Stimulated activated naive CD8-positive, alpha-beta T cell treated with anti-CD3 and anti-CD28 coated beads, Interleukin-15, amount 100 ng/mL, for 72 hours (primary cell): ENCODE data around the gene HNRNPU.

ENCODE experiments used
- ATAC-seq: fragments of 150-1000 bp; cut with Tn5 transposase; 2 replicates; pipeline ENCODE4 v1.10.0; 2021; ENCODE audit warnings: mild to moderate bottlenecking, moderate library complexity
- DNase-seq, 2 donors: peaks; one replicate each; pipeline ENCODE4 v3.0.0; 2021 to 2022
- H3K27ac Mint-ChIP-seq, 2 donors: one replicate each; pipeline ENCODE4 v1.8.0; 2022; ENCODE audit warnings: mild to moderate bottlenecking in 2 of 2, mixed read lengths in 2 of 2, moderate library complexity in 2 of 2
- H3K27me3 Mint-ChIP-seq: one replicate; pipeline ENCODE4 v1.8.0; 2022; ENCODE audit warnings: mixed read lengths
- H3K4me1 Mint-ChIP-seq: one replicate; pipeline ENCODE4 v1.8.0; 2022; ENCODE audit warnings: mild to moderate bottlenecking, mixed read lengths
- H3K4me3 Mint-ChIP-seq, 2 donors: one replicate each; pipeline ENCODE4 v1.8.0; 2022; ENCODE audit warnings: mild to moderate bottlenecking in 2 of 2, mixed read lengths in 2 of 2, moderate library complexity in 1 of 2
- H3K9me3 Mint-ChIP-seq, 2 donors: one replicate each; pipeline ENCODE4 v1.8.0; 2022; ENCODE audit warnings: mixed read lengths in 2 of 2

The HNRNPU gene

GRCh38 chr1:244852694-244853093, 11.6 kb downstream of the HNRNPU start:
- ATAC-seq: no peak
- Mint-ChIP-seq H3K4me1 (peaks cover 71% of the 10 kb centered on the region), H3K27ac (no peak overlapping the region), H3K27me3 (no peaks in the 10 kb centered on the region), H3K9me3 (no peaks in the 10 kb centered on the region), H3K4me3 (no peak overlapping the region)
- no peak for DNase-seq

DNA sequence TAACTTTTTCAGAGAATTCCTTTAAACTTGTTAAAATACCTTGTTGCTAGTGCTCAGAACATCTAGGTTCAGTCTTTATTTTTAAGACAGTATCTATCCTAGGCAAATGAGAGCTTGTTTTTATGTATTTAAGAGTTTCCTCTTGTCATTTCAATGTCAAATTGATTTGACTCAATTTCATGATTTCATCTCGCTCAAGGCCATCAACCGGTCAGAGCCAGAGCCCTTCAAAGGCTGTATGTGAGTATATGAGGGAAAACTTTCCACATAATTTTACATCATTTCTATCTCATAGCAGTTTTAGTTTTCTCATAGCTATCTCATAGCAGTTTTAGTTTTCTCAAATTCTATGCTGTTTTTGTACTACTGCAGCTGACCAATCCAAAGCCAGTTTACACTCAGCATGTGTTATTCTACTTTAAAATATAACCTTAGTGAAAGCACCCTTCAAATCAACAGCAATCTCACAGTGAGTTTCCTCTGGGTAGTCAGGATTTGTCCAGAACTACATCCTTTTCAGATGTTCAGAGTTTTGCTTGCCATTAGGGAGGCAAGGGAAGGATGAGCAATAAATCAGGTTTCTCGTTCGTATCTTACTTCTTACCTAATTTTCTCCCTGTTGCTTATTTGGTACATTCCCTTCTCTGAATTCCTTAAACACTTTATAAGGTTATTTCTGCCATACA, 12.7 kb downstream of the HNRNPU start:
- no peak for ATAC-seq
- Mint-ChIP-seq H3K4me1 (peaks cover 64% of the 10 kb centered on the region), H3K27me3 (no peaks in the 10 kb centered on the region), H3K4me3 (no peak overlapping the region), H3K9me3 (no peaks in the 10 kb centered on the region), H3K27ac (no peak overlapping the region)
- no peak for DNase-seq

DNA sequence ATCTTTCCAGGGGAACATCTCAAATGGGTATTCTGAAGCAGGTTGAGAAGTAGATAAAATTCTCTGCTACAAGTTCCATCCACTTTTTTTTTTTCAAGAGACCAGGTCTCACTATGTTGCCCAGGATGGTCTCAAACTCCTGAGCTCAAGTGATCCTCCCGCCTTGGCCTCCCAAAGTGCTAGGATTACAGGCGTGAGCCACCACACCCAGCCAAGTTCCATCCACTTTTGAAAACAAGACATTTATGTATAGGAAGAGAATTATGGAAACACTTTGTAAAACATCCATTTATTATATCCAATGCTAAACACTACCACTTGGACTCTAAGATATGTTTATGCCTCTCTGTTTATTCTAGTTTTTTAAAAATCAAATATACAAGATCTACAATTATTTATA, 13.4 kb downstream of the HNRNPU start:
- DNase-seq (no peak), ATAC-seq (no peak)
- Mint-ChIP-seq H3K27ac (no peak overlapping the region), H3K4me1 (peaks cover 64% of the 10 kb centered on the region), H3K9me3 (no peaks in the 10 kb centered on the region), H3K27me3 (no peaks in the 10 kb centered on the region), H3K4me3 (no peak overlapping the region)

DNA sequence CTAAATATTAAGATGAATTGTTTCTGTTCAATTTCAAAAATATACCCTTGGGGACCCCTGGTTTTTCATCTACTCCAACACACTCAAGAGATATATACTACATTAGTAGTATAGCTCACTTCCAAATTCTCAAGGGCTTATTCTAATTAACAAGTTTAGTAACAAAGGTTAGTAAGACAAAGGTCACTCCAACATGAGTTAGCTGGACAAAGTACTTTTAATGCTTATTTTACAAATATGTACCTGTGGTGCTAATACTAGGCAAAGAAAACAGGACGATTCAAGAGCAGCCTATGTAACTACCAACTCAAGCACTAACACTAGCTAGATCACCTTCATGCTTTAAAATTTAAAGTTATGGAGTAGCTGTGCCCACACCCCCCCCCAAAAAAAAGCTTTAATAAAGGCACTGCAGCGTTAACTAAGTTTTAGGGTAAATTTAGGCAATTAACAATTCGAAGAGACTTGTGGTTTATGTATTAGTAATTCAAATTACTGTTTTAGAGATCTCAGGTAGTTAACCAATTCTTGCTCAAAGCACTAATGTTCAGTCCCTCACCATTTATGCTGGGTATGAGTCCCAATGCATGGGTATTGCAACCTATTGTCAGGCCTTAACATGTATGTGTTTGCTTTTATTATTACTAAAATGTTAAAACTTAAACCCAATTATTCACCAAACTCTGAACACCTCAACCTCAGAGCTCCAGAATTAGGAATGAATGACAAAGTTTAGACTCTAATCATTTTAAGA, 14.1 kb downstream of the HNRNPU start:
- Mint-ChIP-seq H3K4me3 (no peak overlapping the region), H3K27ac (no peak overlapping the region), H3K9me3 (no peaks in the 10 kb centered on the region), H3K4me1 (peaks cover 64% of the 10 kb centered on the region), H3K27me3 (no peaks in the 10 kb centered on the region)
- ATAC-seq (no peak), DNase-seq (no peak)

GRCh38 chr1:244849189-244849866, 15.0 kb downstream of the HNRNPU start:
- peak overlapping the region in 1 of 2 donors; percentile 46 for H3K27ac Mint-ChIP-seq
- peak; percentile 20 for ATAC-seq
- peaks cover 64% of the 10 kb centered on the region for H3K4me1 Mint-ChIP-seq
- H3K9me3 Mint-ChIP-seq: no peaks in the 10 kb centered on the region
- no peak overlapping the region for H3K4me3 Mint-ChIP-seq
- no peaks in the 10 kb centered on the region for H3K27me3 Mint-ChIP-seq
- DNase-seq: no peak

GRCh38 chr1:244846653-244847052, 17.7 kb downstream of the HNRNPU start:
- DNase-seq (no peak), ATAC-seq (no peak)
- no peaks in the 10 kb centered on the region for H3K27me3 Mint-ChIP-seq
- peaks cover 50% of the 10 kb centered on the region for H3K4me1 Mint-ChIP-seq
- peak overlapping the region; percentile 19 to 31 for H3K27ac Mint-ChIP-seq
- H3K9me3 Mint-ChIP-seq: no peaks in the 10 kb centered on the region
- no peak overlapping the region for H3K4me3 Mint-ChIP-seq

DNA sequence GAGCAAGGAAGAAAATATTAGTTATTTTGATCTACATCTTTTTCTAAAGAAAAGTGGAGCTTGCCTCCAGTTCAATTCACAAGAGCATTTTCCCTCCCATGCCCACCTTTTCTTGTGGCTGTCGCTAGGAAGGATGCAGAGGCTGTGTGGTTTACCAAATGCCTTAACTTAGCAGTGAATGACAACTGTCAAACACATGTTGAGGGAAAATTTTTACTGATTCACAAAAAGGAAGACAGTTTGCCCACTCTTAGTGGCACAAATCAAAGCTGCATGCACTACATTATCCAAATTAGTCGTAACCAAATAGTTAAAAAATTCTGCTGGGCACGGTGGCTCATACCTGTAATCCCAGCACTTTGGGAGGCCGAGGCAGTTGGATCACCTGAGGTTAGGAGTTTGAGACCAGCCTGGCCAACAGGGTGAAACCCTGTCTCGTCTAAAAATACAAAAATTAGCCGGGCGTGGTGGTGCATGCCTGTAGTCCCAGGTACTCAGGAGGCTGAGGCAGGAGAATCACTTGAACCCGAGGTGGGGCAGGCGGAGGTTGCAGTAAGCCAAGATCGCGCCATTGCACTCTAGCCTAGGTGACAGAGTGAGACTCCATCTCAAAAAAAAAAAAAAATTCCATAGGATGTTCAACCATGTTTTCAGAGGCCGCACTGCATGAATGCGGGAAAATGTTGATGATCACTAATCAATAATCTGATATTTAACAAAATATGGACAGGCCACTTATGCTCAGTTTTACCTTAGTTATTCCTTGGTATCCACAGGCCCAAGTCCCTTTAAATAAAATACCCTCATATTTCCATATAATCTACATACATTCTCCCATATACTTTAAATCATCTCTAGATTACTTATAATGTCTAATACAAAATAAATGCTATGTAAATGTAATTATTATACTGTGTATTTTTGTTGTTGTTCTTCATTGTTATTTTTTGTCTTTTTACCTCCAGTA, 19.9 kb downstream of the HNRNPU start:
- Mint-ChIP-seq H3K9me3 (no peaks in the 10 kb centered on the region), H3K4me1 (peaks cover 69% of the 10 kb centered on the region)

DNA sequence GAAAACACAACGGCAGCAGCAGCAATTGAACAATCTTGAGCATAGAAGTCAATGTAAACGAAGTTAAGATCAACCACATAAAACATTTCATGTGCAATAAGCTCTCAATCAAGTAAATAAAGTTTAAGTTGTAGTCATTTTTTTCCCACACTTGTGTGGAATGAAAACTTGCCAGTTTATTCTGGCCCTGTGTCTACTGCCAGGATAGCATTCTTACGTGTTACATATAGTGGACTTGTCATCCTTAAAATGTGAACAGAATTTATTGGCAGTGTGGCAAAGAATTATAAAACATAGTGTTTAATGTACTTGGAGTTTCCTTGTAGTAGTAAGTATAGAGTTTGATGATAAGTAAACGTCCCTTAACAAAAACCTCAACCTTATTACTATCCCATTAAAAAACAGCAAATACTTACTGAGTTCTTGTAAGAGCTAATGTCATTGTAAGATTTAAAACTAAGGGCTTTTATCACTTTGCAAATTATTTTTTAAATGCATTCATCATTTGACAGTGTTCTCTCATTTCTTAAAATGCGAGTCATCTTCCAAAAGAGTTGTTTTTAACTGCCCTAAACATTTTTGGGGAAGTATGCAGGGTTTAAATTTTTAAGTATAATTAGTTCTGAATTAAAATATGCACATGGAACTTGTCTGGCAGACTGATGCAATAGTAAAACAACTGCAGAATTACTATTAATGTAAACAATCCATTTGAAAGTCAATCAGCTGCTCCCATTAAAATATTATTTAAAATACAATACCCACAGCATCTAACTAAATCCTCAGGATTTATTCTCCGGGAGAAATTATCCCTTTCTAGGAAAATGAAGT, 21.0 kb downstream of the HNRNPU start:
- no peak overlapping the region for H3K4me3 Mint-ChIP-seq
- DNase-seq (no peak), ATAC-seq (no peak)
- H3K27ac Mint-ChIP-seq: peak overlapping the region; percentile 54 to 84
- peaks cover 71% of the 10 kb centered on the region for H3K4me1 Mint-ChIP-seq
- peaks cover 0 to 3% of the 10 kb centered on the region in 2 donors for H3K9me3 Mint-ChIP-seq
- no peaks in the 10 kb centered on the region for H3K27me3 Mint-ChIP-seq

More for the DNA sequence above, 19.9 kb downstream of the HNRNPU start:
- Mint-ChIP-seq H3K27ac (peak overlapping the region in 1 of 2 donors; percentile 74), H3K4me3 (no peak overlapping the region), H3K27me3 (no peaks in the 10 kb centered on the region)
- peak; percentile 43 for ATAC-seq
- no peak for DNase-seq

DNA sequence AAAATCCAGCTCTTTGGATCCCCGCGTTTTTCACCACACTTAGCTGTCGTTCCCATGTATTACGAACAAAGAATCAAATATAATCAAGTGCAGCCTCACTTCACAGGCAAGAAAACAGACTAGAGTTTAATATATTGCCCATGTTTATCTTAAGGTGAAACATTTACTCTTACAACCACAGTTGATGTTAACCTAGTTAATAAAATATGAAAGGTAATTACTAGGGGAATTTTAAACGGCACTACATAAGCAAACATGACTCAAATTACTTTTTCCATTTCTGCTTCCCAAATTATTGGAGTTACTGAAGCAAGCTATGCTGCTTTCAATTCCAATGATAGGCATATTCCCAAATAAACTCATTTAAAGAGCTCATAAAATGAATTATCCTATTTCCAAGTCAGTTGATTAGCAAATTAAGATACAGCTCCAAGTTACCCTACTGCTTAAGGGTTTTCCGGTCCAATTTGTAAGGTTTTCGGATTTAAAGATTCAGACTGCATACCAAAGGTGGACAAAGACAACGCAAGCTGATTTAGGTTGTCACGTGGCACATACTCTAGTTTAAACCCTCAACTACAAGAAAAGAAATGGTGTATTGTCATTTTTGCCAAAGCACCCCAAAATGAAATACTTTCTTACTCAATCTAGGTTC, 22.9 kb downstream of the HNRNPU start:
- Mint-ChIP-seq H3K9me3 (peaks cover 0 to 5% of the 10 kb centered on the region in 2 donors), H3K4me1 (peaks cover 69% of the 10 kb centered on the region), H3K4me3 (no peak overlapping the region), H3K27me3 (no peaks in the 10 kb centered on the region), H3K27ac (no peak overlapping the region)
- no peak for DNase-seq
- no peak for ATAC-seq

DNA sequence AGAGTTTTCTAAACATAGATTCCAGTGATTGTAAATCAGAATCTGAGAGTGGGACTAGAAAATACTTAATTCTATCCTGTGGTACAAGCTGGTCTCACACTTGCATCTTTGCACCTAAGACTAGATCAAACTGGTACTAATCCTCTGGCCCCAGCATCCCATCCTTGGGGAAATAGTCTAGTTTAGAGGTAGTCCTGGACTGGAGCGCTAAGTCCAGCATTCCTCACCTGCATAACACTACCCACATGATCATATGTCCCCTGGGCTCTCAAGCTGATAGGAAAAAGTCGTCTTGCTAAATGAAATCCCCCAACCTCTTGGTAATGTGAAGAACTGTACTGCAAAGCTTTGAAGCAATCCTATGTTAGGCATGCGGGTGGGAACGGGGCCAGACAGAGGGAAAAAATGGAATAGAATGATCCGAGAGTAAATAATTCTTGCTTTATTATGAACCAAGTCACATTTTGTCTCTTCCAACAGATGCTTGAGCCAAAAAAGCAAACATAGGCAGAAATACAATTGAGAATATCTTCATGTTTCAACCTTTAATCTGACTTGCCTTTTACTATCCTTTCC, 24.0 kb downstream of the HNRNPU start:
- H3K9me3 Mint-ChIP-seq: peaks cover 0 to 5% of the 10 kb centered on the region in 2 donors
- no peak overlapping the region for H3K27ac Mint-ChIP-seq
- H3K4me1 Mint-ChIP-seq: peaks cover 58% of the 10 kb centered on the region
- ATAC-seq: no peak
- DNase-seq: no peak
- no peaks in the 10 kb centered on the region for H3K27me3 Mint-ChIP-seq
- H3K4me3 Mint-ChIP-seq: no peak overlapping the region

DNA sequence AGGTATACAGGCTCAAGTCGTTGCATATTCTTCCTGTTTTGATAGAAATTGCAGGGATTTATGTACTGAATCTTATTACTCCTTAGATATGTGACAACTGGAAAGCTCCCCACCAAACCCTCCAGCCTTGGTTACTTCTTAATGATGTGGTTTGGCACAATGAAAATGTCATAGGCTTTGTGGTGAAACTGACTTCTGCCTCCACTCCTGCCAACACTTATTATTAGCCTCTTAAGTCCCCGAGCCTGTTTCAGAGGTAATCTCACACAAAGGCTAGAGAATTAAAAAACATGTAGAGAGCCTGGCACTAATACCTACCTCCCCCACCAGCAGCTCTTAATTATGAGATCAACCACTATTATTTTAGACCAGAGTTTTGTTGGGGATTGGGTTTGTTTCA, 24.7 kb downstream of the HNRNPU start:
- Mint-ChIP-seq H3K4me3 (no peak overlapping the region), H3K9me3 (peaks cover 0 to 5% of the 10 kb centered on the region in 2 donors), H3K4me1 (peaks cover 51% of the 10 kb centered on the region), H3K27ac (peak overlapping the region in 1 of 2 donors; percentile 70), H3K27me3 (no peaks in the 10 kb centered on the region)
- ATAC-seq (no peak), DNase-seq (no peak)

DNA sequence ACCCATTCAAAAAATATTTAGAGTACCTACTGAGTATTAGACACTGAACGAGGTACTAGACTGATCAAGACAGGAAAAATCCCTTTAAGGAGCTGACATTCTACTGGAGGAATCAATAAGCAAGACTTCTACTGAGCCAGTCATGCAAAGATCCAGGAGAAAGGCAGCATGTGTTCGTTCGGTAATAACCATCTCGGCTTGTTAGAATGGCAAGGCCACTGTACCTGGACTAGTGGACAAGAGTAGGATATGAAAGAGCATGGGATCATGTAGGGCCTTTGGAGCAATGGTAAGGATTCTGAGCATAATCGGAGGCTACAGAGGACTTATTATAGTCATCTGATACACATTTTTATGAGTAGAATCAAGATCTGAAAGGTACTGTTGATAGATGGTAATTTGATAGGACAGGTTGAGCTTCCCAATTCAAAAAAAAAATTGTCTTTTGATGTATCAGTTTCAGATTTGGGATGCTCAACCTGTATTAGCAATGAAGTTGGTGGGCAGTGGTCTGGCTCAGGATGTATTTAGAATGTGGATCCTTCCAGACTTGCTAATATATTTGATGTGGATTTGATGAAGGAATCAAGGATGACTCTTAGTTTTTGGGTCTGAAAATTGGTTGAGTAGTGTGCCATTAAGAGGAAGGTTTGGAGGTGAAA, 26.6 kb downstream of the HNRNPU start:
- peaks cover 55% of the 10 kb centered on the region for H3K4me1 Mint-ChIP-seq
- no peaks in the 10 kb centered on the region for H3K27me3 Mint-ChIP-seq
- H3K27ac Mint-ChIP-seq: peak overlapping the region in 1 of 2 donors; percentile 9
- DNase-seq: no peak
- H3K9me3 Mint-ChIP-seq: peaks cover 0 to 5% of the 10 kb centered on the region in 2 donors
- H3K4me3 Mint-ChIP-seq: peak overlapping the region; percentile 5 to 89
- ATAC-seq: no peak

DNA sequence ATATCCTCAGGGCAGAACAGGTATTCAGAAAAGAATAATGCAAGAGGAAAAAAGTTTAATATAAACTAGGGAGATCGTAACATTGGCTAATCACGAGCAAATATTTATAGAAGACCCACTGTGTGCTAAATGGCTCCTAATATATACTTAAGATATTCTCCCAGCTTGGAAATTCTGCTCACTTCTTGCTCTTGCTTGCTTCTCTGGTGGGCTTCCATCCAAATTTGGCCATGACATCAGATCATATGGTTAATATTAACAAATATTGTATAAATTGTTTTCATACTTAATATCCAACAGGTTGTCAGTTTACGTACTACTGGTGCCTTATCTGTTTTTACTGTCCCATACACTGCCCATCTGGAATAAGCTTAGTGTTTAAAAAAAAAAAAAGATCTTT, 27.8 kb downstream of the HNRNPU start:
- no peak for ATAC-seq
- peak overlapping the region; percentile 89 to 95 for H3K4me3 Mint-ChIP-seq
- peaks cover 54% of the 10 kb centered on the region for H3K4me1 Mint-ChIP-seq
- no peaks in the 10 kb centered on the region for H3K27me3 Mint-ChIP-seq
- peaks cover 0 to 5% of the 10 kb centered on the region in 2 donors for H3K9me3 Mint-ChIP-seq
- DNase-seq: no peak
- peak overlapping the region; percentile 99 for H3K27ac Mint-ChIP-seq
